Measurements from ENCODE around the gene LYPLAL1.

The LYPLAL1 gene

GRCh38 chr1:219173758-219174459 is at the start of gene LYPLAL1:
LYPLAL1 (plus strand) TSS chr1:219173878; CDS start chr1:219173891, 13 bp downstream.
- H3K4me3 Mint-ChIP-seq, result peak within 1 kb of the TSS; percentile 97
- peaks cover 10% of the 10 kb centered on the region for H3K36me3 Mint-ChIP-seq
- H3K27ac Mint-ChIP-seq, result peak within 1 kb of the TSS; percentile 96
- H3K27me3 Mint-ChIP-seq, result no peaks in the 10 kb centered on the region
- H3K9me3 Mint-ChIP-seq, result peaks cover 4% of the 10 kb centered on the region
- peak; percentile 89 for DNase-seq
- H3K4me1 Mint-ChIP-seq, result peaks cover 36% of the 10 kb centered on the region
- CTCF ChIA-PET, result no interaction called here

- H3K9me3 Mint-ChIP-seq, result no peaks in the 10 kb centered on the region
- no peaks in the 10 kb centered on the region for H3K27me3 Mint-ChIP-seq
- H3K4me1 Mint-ChIP-seq, result no peaks in the 10 kb centered on the region
- H3K36me3 Mint-ChIP-seq, result no peaks in the 10 kb centered on the region
- no peak overlapping the region for H3K4me3 Mint-ChIP-seq
- DNase-seq, result no peak
- no peak overlapping the region for H3K27ac Mint-ChIP-seq
- CTCF ChIA-PET, result no interaction called here
Measured at GRCh38 chr1:219124163-219124562, 49.5 kb upstream of the LYPLAL1 start.

- H3K27me3 Mint-ChIP-seq, result no peaks in the 10 kb centered on the region
- no peak overlapping the region for H3K27ac Mint-ChIP-seq
- CTCF ChIA-PET, result no interaction called here
Measured at GRCh38 chr1:219125342-219125741, 48.3 kb upstream of the LYPLAL1 start.

DNA sequence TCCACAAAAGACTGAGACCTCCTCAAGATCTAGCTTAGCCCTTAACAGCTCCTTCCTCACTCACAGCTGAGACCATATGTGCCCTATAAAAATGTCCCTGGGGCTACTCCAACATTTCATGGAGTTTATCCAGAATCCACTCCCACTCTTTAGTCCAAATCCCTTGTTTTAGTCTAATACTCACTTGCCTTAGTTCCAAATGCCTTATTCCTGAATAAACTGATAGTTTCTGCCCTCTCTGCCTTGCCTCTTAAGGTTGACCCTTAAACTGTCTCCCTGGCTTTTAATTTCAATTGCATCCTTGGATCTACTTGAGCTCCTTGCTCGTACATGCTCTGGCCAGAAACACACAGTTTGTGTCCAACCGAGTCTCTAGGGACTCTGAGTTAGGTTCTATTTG is 47.3 kb upstream of the LYPLAL1 start:
- CTCF ChIA-PET, result no interaction called here
- no peaks in the 10 kb centered on the region for H3K27me3 Mint-ChIP-seq

More at GRCh38 chr1:219125342-219125741, 48.3 kb upstream of the LYPLAL1 start:
- Mint-ChIP-seq H3K4me3 (no peak overlapping the region), H3K9me3 (no peaks in the 10 kb centered on the region), H3K36me3 (no peaks in the 10 kb centered on the region), H3K4me1 (no peaks in the 10 kb centered on the region)
- DNase-seq, result no peak

DNA sequence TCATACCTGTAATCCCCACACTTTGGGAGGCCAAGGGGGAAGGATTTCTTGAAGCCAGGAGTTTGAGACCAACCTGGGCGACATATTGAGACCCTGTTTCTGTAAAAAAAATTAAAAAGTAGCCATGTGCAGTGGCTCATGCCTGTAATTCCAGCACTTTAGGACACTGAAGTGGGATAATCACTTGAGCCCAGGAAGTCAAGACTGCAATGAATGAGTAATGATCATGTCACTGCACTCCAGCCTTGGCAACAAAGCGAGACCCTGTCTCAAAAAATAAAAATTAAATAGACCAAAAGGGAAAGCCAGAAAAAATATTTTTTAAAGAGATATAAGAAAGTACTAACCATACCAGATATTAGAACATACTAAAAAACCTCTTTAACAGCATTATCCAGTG is 44.7 kb upstream of the LYPLAL1 start:
- Mint-ChIP-seq H3K36me3 (no peaks in the 10 kb centered on the region), H3K27ac (no peak overlapping the region), H3K9me3 (no peaks in the 10 kb centered on the region), H3K4me1 (no peaks in the 10 kb centered on the region), H3K27me3 (no peaks in the 10 kb centered on the region), H3K4me3 (no peak overlapping the region)
- DNase-seq, result no peak
- CTCF ChIA-PET, result no interaction called here

More for the DNA sequence above, 47.3 kb upstream of the LYPLAL1 start:
- Mint-ChIP-seq H3K9me3 (no peaks in the 10 kb centered on the region), H3K27ac (no peak overlapping the region), H3K4me3 (no peak overlapping the region), H3K4me1 (no peaks in the 10 kb centered on the region), H3K36me3 (no peaks in the 10 kb centered on the region)
- DNase-seq, result no peak

GRCh38 chr1:219130366-219130935 is 43.2 kb upstream of the LYPLAL1 start:
- H3K4me3 Mint-ChIP-seq, result no peak overlapping the region
- H3K27me3 Mint-ChIP-seq, result no peaks in the 10 kb centered on the region
- no peaks in the 10 kb centered on the region for H3K4me1 Mint-ChIP-seq
- CTCF ChIA-PET, result no interaction called here
- no peak for DNase-seq
- no peaks in the 10 kb centered on the region for H3K36me3 Mint-ChIP-seq
- H3K27ac Mint-ChIP-seq, result no peak overlapping the region
- no peaks in the 10 kb centered on the region for H3K9me3 Mint-ChIP-seq

- H3K27ac Mint-ChIP-seq, result no peak overlapping the region
- DNase-seq, result no peak
- no peaks in the 10 kb centered on the region for H3K9me3 Mint-ChIP-seq
- no peaks in the 10 kb centered on the region for H3K27me3 Mint-ChIP-seq
- no peak overlapping the region for H3K4me3 Mint-ChIP-seq
- no peaks in the 10 kb centered on the region for H3K4me1 Mint-ChIP-seq
- CTCF ChIA-PET, result no interaction called here
- no peaks in the 10 kb centered on the region for H3K36me3 Mint-ChIP-seq
Measured at GRCh38 chr1:219132939-219133338, 40.7 kb upstream of the LYPLAL1 start.

GRCh38 chr1:219138747-219139146 is 34.9 kb upstream of the LYPLAL1 start:
- Mint-ChIP-seq H3K4me3 (no peak overlapping the region), H3K36me3 (no peaks in the 10 kb centered on the region)

DNA sequence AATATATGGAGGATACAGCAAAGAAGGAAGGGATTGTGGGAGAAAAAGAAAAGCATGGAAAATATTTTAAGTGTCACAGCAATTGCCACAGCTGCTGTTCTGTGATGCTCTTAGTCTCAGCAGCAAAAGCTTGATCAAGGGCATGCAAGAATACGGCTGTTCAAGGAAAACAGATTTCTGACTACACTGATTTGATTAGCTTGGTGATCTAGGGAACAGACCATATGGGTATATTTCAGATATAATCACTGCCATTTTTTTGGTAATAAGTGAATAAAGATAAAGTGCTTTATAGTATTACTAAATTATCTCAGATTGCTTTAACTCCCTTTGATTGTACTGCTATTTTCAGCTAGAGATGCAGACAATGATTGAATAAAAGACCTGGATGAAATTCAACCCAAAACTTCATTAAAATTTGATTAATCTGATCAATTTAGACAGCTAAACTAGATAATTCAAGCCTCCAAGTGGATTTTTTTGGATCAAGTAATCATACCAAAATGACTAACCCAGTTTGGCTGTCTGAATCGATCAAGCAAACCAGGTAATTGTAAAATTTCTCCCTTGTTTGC is 33.3 kb upstream of the LYPLAL1 start:
- CTCF ChIA-PET, result no interaction called here

More at GRCh38 chr1:219138747-219139146, 34.9 kb upstream of the LYPLAL1 start:
- no peaks in the 10 kb centered on the region for H3K4me1 Mint-ChIP-seq
- no peak overlapping the region for H3K27ac Mint-ChIP-seq
- DNase-seq, result no peak
- CTCF ChIA-PET, result no interaction called here
- H3K27me3 Mint-ChIP-seq, result no peaks in the 10 kb centered on the region
- H3K9me3 Mint-ChIP-seq, result no peaks in the 10 kb centered on the region

GRCh38 chr1:219143735-219144134 is 29.9 kb upstream of the LYPLAL1 start:
- no peak overlapping the region for H3K4me3 Mint-ChIP-seq
- no peaks in the 10 kb centered on the region for H3K27me3 Mint-ChIP-seq
- CTCF ChIA-PET, result no interaction called here
- H3K36me3 Mint-ChIP-seq, result no peaks in the 10 kb centered on the region
- H3K27ac Mint-ChIP-seq, result no peak overlapping the region
- H3K4me1 Mint-ChIP-seq, result no peaks in the 10 kb centered on the region
- DNase-seq, result no peak
- no peaks in the 10 kb centered on the region for H3K9me3 Mint-ChIP-seq

More for the DNA sequence above, 33.3 kb upstream of the LYPLAL1 start:
- H3K36me3 Mint-ChIP-seq, result no peaks in the 10 kb centered on the region
- no peaks in the 10 kb centered on the region for H3K4me1 Mint-ChIP-seq
- no peaks in the 10 kb centered on the region for H3K27me3 Mint-ChIP-seq
- H3K9me3 Mint-ChIP-seq, result no peaks in the 10 kb centered on the region
- DNase-seq, result no peak
- H3K4me3 Mint-ChIP-seq, result no peak overlapping the region
- H3K27ac Mint-ChIP-seq, result no peak overlapping the region

GRCh38 chr1:219144658-219145315 is 28.9 kb upstream of the LYPLAL1 start:
- DNase-seq, result no peak
- Mint-ChIP-seq H3K27ac (no peak overlapping the region), H3K4me3 (no peak overlapping the region), H3K27me3 (no peaks in the 10 kb centered on the region), H3K36me3 (no peaks in the 10 kb centered on the region), H3K9me3 (no peaks in the 10 kb centered on the region), H3K4me1 (no peaks in the 10 kb centered on the region)
- CTCF ChIA-PET, result no interaction called here

DNA sequence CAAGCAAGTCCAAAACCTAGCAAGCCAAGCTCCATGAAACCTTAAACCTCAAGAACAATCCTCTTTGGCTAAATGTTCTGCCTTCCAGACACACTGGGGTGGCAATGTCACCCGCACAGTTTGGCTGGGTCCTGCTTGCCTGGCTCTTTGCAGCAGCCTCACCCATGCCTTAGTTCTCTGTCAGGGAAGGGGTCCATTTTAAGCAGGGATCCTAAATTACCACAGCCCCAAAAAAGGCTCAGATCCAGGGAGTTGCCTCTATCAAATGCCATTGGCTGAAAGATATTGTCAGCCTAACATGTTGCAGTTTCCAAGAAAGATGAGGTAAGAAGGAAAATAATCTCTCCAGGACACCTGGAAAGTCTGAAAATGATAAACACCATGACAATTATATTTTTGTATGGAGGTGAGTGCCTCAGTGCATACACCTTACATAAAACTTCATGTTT is 26.1 kb upstream of the LYPLAL1 start:
- no peaks in the 10 kb centered on the region for H3K4me1 Mint-ChIP-seq
- no peak overlapping the region for H3K27ac Mint-ChIP-seq
- H3K4me3 Mint-ChIP-seq, result no peak overlapping the region
- H3K9me3 Mint-ChIP-seq, result no peaks in the 10 kb centered on the region
- H3K36me3 Mint-ChIP-seq, result no peaks in the 10 kb centered on the region
- CTCF ChIA-PET, result no interaction called here
- H3K27me3 Mint-ChIP-seq, result no peaks in the 10 kb centered on the region
- DNase-seq, result no peak

DNA sequence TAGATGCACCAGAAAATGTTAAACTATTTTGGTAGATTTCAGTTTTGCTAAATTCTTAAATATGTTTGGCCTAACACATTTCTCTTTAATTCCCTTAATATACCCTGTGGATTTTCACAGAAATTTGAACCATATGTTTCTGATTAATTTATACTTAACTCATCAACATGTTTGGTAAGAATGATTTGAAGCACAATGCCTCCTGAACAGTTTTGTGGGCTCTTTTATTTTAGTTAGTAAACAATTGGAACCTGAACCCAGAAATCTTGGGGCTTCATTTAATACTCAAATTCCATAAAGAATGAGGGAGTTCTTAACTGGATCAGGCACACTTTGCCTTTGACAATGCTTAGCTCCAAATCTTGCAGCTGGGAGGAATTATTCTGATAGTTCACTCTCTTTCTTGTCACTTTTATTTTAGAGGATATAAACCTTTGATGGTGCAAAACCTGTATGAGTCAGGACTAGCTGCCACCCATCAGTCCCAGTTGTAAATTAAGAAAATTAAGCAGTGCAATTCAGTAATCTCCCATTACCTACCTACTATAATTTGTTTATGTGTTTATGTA is 24.6 kb upstream of the LYPLAL1 start:
- Mint-ChIP-seq H3K27ac (no peak overlapping the region), H3K27me3 (no peaks in the 10 kb centered on the region), H3K4me3 (no peak overlapping the region), H3K9me3 (no peaks in the 10 kb centered on the region), H3K4me1 (no peaks in the 10 kb centered on the region), H3K36me3 (no peaks in the 10 kb centered on the region)
- CTCF ChIA-PET, result no interaction called here
- DNase-seq, result no peak

GRCh38 chr1:219149953-219150352 is 23.7 kb upstream of the LYPLAL1 start:
- Mint-ChIP-seq H3K4me3 (no peak overlapping the region), H3K36me3 (no peaks in the 10 kb centered on the region), H3K27ac (no peak overlapping the region), H3K9me3 (no peaks in the 10 kb centered on the region), H3K4me1 (no peaks in the 10 kb centered on the region), H3K27me3 (no peaks in the 10 kb centered on the region)
- no peak for DNase-seq
- CTCF ChIA-PET, result interaction anchor here (0.5 kb wide), 1 partner anchor 767 kb away, joined by 3 read pairs; no protein-coding TSS in a partner anchor

Measured in activated naive CD4-positive, alpha-beta T cell treated with anti-CD3 and anti-CD28 coated beads, Interleukin-2, amount 10 ng/mL, durations not matched to agents 7 days and 5 days (primary cell).